CD4-positive, alpha-beta T cell treated with Interleukin-1 beta for 1 hour (primary cell): ENCODE data around the gene PHOX2B.

Experiments used
- DNase-seq, 2 donors: peaks; one replicate each; pipeline ENCODE4 v3.0.0-alpha.2; 2020 to 2022

The PHOX2B gene

GRCh38 chr4:41748571-41749475 lies at the start of gene PHOX2B:
Gene PHOX2B, minus strand, starts transcription at chr4:41748725. Its CDS starts 115 bp downstream, at chr4:41748610.
- no peak for DNase-seq

GRCh38 chr4:41797260-41797659 lies 48.7 kb upstream of the PHOX2B start:
- no peak for DNase-seq

GRCh38 chr4:41796545-41797210 lies 48.2 kb upstream of the PHOX2B start:
- DNase-seq = no peak

- no peak for DNase-seq
These were observed 47.4 kb upstream of the PHOX2B start for GRCh38 chr4:41795796-41796385.

GRCh38 chr4:41792166-41792565 lies 43.6 kb upstream of the PHOX2B start:
- DNase-seq = no peak

- no peak for DNase-seq
These were observed 43.0 kb upstream of the PHOX2B start for GRCh38 chr4:41791557-41791956.

- DNase-seq = no peak
These were observed 39.4 kb upstream of the PHOX2B start for GRCh38 chr4:41787931-41788330.

- no peak for DNase-seq
These were observed 37.1 kb upstream of the PHOX2B start for GRCh38 chr4:41785665-41786064.

GRCh38 chr4:41784191-41784979 lies 35.9 kb upstream of the PHOX2B start:
- DNase-seq = no peak

GRCh38 chr4:41776466-41776865 lies 27.9 kb upstream of the PHOX2B start:
- DNase-seq = no peak

GRCh38 chr4:41763729-41764128 lies 15.2 kb upstream of the PHOX2B start:
- DNase-seq = no peak

- DNase-seq = no peak
These were observed 10.4 kb upstream of the PHOX2B start for GRCh38 chr4:41758884-41759283.

- no peak for DNase-seq
These were observed 9.1 kb upstream of the PHOX2B start for GRCh38 chr4:41757521-41758156.

- DNase-seq = no peak
These were observed 5.4 kb upstream of the PHOX2B start for GRCh38 chr4:41753942-41754341.

- no peak for DNase-seq
These were observed 3.7 kb upstream of the PHOX2B start for GRCh38 chr4:41752081-41752836.

- DNase-seq = no peak
These were observed 3.0 kb upstream of the PHOX2B start for GRCh38 chr4:41751449-41752061.

GRCh38 chr4:41750626-41751448 lies 2.3 kb upstream of the PHOX2B start:
- DNase-seq = no peak

GRCh38 chr4:41750121-41750625 lies 1.6 kb upstream of the PHOX2B start:
- DNase-seq = no peak

GRCh38 chr4:41749631-41750039 lies 1.1 kb upstream of the PHOX2B start:
- no peak for DNase-seq

- DNase-seq = no peak
These were observed 403 bp downstream of the PHOX2B start for GRCh38 chr4:41748074-41748570.
